Measurements from ENCODE around the gene SYNE3.

The SYNE3 gene

GRCh38 chr14:95475540-95476240 lies 40.8 kb downstream of the SYNE3 start:
- in situ Hi-C loops (cut with MboI; ENCODE audit: low sequenced_read_pairs), result no loop called here

GRCh38 chr14:95474941-95475340 lies 41.5 kb downstream of the SYNE3 start:
- in situ Hi-C loops (cut with MboI; ENCODE audit: low sequenced_read_pairs), result no loop called here

GRCh38 chr14:95474486-95474885 lies 42.0 kb downstream of the SYNE3 start:
- in situ Hi-C loops (cut with MboI; ENCODE audit: low sequenced_read_pairs), result no loop called here

GRCh38 chr14:95472819-95473251 lies 43.6 kb downstream of the SYNE3 start:
- in situ Hi-C loops (cut with MboI; ENCODE audit: low sequenced_read_pairs), result no loop called here

- in situ Hi-C loops (cut with MboI; ENCODE audit: low sequenced_read_pairs), result no loop called here
Measured at GRCh38 chr14:95471476-95471875, 45.0 kb downstream of the SYNE3 start.

- in situ Hi-C loops (cut with MboI; ENCODE audit: low sequenced_read_pairs), result no loop called here
Measured at GRCh38 chr14:95471016-95471415, 45.4 kb downstream of the SYNE3 start.

GRCh38 chr14:95469134-95469481 lies 47.3 kb downstream of the SYNE3 start:
- in situ Hi-C loops (cut with MboI; ENCODE audit: low sequenced_read_pairs), result no loop called here

GRCh38 chr14:95468448-95469133 lies 47.9 kb downstream of the SYNE3 start:
- in situ Hi-C loops (cut with MboI; ENCODE audit: low sequenced_read_pairs), result no loop called here

- in situ Hi-C loops (cut with MboI; ENCODE audit: low sequenced_read_pairs), result no loop called here
Measured at GRCh38 chr14:95467657-95468056, 48.8 kb downstream of the SYNE3 start.

- in situ Hi-C loops (cut with MboI; ENCODE audit: low sequenced_read_pairs), result no loop called here
Measured at GRCh38 chr14:95467232-95467631, 49.2 kb downstream of the SYNE3 start.
